ENCODE results near the gene PCDH15. TPM values are rescaled to one million over a fixed set of nuclear protein-coding genes. Genes with fewer than 3 reads are reported as not detected.

The PCDH15 gene
- total and polyA plus RNA-seq, 3 donors from 2014 or later = 1.7 to 3.2 (median 2.8) TPM

DNA sequence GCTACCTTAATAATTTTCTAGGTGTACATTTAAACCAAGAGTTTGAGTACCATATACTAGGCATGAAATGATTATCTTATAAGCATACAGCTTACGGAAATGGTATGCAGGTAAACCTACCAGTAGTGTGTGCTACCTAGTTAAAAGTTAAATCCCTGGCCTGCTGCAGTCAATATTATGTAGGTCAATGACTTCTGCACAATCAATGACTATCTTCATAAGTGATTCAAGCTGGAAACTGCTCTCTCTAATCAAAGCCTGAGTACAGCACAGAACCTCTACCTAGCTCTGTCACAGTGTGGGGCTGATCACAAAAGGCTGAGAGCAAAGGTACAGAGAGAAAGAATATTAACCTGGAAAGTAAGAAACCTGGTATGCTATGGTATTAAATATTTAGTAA, 733.7 kb downstream of the PCDH15 start:
- TF ChIP-seq, protein P1, sequence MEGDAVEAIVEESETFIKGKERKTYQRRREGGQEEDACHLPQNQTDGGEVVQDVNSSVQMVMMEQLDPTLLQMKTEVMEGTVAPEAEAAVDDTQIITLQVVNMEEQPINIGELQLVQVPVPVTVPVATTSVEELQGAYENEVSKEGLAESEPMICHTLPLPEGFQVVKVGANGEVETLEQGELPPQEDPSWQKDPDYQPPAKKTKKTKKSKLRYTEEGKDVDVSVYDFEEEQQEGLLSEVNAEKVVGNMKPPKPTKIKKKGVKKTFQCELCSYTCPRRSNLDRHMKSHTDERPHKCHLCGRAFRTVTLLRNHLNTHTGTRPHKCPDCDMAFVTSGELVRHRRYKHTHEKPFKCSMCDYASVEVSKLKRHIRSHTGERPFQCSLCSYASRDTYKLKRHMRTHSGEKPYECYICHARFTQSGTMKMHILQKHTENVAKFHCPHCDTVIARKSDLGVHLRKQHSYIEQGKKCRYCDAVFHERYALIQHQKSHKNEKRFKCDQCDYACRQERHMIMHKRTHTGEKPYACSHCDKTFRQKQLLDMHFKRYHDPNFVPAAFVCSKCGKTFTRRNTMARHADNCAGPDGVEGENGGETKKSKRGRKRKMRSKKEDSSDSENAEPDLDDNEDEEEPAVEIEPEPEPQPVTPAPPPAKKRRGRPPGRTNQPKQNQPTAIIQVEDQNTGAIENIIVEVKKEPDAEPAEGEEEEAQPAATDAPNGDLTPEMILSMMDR (IDR thresholded peaks at IDR 0.05) = no peak
- no peak for TF ChIP-seq POLR2A (IDR thresholded peaks at IDR 0.05)
- no peak for DNase-seq

DNA sequence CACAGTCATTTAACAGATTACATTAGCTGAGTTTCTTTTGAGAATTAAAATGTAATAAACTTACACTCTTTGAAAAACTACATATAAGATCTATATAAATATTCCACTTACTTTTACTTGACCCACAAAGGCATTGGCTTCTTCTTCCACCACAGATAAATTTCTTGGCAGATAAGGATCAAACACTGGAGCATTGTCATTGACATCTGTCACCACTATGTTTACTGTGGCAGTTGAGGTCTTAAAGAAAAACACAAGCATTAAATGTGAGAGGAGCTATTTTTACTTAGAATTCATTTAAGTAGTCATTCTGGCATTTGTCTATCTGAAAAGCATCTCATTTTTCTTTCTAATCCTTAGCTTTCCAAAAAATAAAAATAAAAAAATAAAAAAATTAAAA, 734.4 kb downstream of the PCDH15 start:
- no peak for DNase-seq
- Histone ChIP-seq H3K27ac (no peak overlapping the region), H3K27me3 (no peaks in the 10 kb centered on the region), H3K4me1 (no peaks in the 10 kb centered on the region), H3K9me3 (no peaks in the 10 kb centered on the region), H3K36me3 (ENCODE audit: low read depth, missing control alignments) (no peaks in the 10 kb centered on the region), H3K4me3 (no peak overlapping the region)
- intact Hi-C loops (cut with DNase I; ENCODE audit: low total_unique reads) = no loop called here
- TF ChIP-seq, protein P1 (IDR thresholded peaks at IDR 0.05) = no peak
- no peak for TF ChIP-seq POLR2A (IDR thresholded peaks at IDR 0.05)

More for the DNA sequence above, 733.7 kb downstream of the PCDH15 start:
- intact Hi-C loops (cut with DNase I; ENCODE audit: low total_unique reads) = no loop called here
- no peaks in the 10 kb centered on the region for H3K4me1 ChIP-seq
- H3K4me3 ChIP-seq = no peak overlapping the region
- H3K27ac ChIP-seq = no peak overlapping the region
- no peaks in the 10 kb centered on the region for H3K27me3 ChIP-seq
- H3K9me3 ChIP-seq = no peaks in the 10 kb centered on the region
- WGBS, 2 donors = 88 to 97% methylated on average over 1 of the region's 1 CpG
- H3K36me3 ChIP-seq (ENCODE audit: low read depth, missing control alignments) = no peaks in the 10 kb centered on the region

DNA sequence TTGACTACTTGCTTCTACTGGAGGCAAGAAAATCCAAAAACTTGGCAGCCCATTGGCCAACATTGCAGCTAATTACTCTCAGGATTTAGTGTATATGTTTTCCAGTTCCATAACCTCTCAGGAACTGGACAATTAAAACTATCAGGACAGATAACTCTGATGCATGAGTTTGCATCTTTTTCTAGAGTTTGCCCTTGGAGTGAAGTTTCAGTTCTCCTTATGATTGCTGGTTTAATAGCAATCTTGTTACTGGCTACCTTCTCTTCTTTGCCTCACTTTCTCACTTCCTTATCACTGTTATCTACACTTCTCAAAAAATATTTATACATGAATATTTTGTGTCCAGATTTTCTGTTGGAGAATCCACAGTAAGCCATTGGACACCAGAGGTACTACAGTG, 735.9 kb downstream of the PCDH15 start:
- H3K27me3 ChIP-seq = no peaks in the 10 kb centered on the region
- no peak overlapping the region for H3K27ac ChIP-seq
- no peak for DNase-seq

DNA sequence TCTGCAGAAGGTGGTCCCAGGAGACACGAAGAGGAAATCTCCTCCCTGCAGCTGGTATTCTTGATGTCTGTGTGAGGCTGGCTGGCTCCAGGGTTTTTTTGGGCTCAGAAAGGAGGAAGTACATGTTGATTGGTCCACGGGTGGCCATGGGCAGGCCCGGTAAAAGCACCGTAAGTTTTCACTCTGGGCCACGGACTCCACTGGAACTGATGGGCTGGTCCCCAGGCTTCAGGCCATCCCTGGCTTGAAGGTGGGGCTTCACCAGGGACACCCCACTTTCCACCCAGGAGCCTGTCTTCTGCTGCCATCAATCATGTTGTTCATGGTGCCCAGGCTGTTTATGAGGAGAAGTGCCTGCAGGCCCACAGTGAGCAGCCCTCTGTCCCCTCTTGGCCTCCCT, 736.8 kb downstream of the PCDH15 start:
- no peak for DNase-seq
- intact Hi-C loops (cut with DNase I; ENCODE audit: low total_unique reads) = no loop called here
- Histone ChIP-seq H3K4me3 (no peak overlapping the region), H3K27ac (no peak overlapping the region), H3K4me1 (no peaks in the 10 kb centered on the region), H3K9me3 (no peaks in the 10 kb centered on the region), H3K27me3 (no peaks in the 10 kb centered on the region), H3K36me3 (ENCODE audit: low read depth, missing control alignments) (no peaks in the 10 kb centered on the region)
- WGBS, 2 donors = 70 to 81% methylated on average over 5 of the region's 5 CpGs
- TF ChIP-seq, protein P1 (IDR thresholded peaks at IDR 0.05) = no peak

More for the DNA sequence above, 735.9 kb downstream of the PCDH15 start:
- H3K4me1 ChIP-seq = no peaks in the 10 kb centered on the region
- H3K4me3 ChIP-seq = no peak overlapping the region
- no peaks in the 10 kb centered on the region for H3K36me3 ChIP-seq (ENCODE audit: low read depth, missing control alignments)
- intact Hi-C loops (cut with DNase I; ENCODE audit: low total_unique reads) = no loop called here
- TF ChIP-seq, protein P1 (IDR thresholded peaks at IDR 0.05) = no peak
- TF ChIP-seq POLR2A (IDR thresholded peaks at IDR 0.05) = no peak
- no peaks in the 10 kb centered on the region for H3K9me3 ChIP-seq

DNA sequence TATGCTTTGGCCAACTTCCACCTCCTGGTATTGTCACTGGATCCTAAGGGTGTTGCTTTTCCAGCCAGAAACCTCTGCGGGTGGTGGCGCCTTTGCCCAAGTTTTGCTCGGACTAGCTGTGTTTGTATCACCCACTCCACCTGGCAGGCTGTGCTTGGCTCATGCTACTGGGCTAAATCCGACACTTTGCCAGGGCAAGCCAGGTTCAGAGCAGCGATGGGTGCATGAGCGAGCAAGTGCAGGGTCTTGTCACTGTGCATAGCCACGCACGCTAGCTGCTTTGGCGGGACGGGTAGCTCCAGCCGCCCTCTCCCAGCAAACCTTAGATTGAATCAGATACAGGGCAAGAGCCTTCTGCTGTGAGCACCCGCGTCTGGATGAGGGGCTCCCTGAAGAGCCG, 737.5 kb downstream of the PCDH15 start:
- Histone ChIP-seq H3K4me1 (no peaks in the 10 kb centered on the region), H3K9me3 (no peaks in the 10 kb centered on the region), H3K4me3 (no peak overlapping the region), H3K27ac (no peak overlapping the region), H3K36me3 (ENCODE audit: low read depth, missing control alignments) (no peaks in the 10 kb centered on the region), H3K27me3 (no peaks in the 10 kb centered on the region)
- WGBS, 2 donors = 76 to 77% methylated on average over 13 to 14 of the region's 14 CpGs
- intact Hi-C loops (cut with DNase I; ENCODE audit: low total_unique reads) = no loop called here
- TF ChIP-seq, protein P1 (IDR thresholded peaks at IDR 0.05) = no peak
- TF ChIP-seq POLR2A (IDR thresholded peaks at IDR 0.05) = no peak
- DNase-seq = no peak

Measured in testis (tissue), 3 donors.